HEK293T (cell line): ENCODE data around the gene DLX6.

ENCODE experiments used
- ARNT ChIP-seq: fragments of 450-650 bp; IDR thresholded peaks from 2 replicates; pipeline ENCODE4 v1.6.1; 2017; ENCODE audit warnings: mild to moderate bottlenecking
- BHLHE40 ChIP-seq: fragments of 450-650 bp; IDR thresholded peaks from 2 replicates; pipeline ENCODE4 v1.6.1; 2016; ENCODE audit warnings: mild to moderate bottlenecking, moderate library complexity, borderline replicate concordance
- FOXA1 ChIP-seq: fragments of 450-650 bp; IDR thresholded peaks from 2 replicates; pipeline ENCODE4 v1.6.1; 2016; ENCODE audit warnings: mild to moderate bottlenecking
- FOXM1 ChIP-seq: fragments of 450-650 bp; IDR thresholded peaks from 2 replicates; pipeline ENCODE4 v1.6.1; 2017; ENCODE audit warnings: mild to moderate bottlenecking, borderline replicate concordance
- NFRKB ChIP-seq: fragments of 450-650 bp; IDR thresholded peaks from 2 replicates; pipeline ENCODE4 v1.6.1; 2016; ENCODE audit warnings: mild to moderate bottlenecking, moderate library complexity
- SP1 ChIP-seq: fragments of 450-650 bp; IDR thresholded peaks from 2 replicates; pipeline ENCODE4 v1.6.1; 2017
- TARDBP ChIP-seq: fragments of 450-650 bp; IDR thresholded peaks from 2 replicates; pipeline ENCODE4 v1.6.1; 2016
- ZNF384 ChIP-seq: fragments of 450-650 bp; IDR thresholded peaks from 2 replicates; pipeline ENCODE4 v1.6.1; 2016

DNA sequence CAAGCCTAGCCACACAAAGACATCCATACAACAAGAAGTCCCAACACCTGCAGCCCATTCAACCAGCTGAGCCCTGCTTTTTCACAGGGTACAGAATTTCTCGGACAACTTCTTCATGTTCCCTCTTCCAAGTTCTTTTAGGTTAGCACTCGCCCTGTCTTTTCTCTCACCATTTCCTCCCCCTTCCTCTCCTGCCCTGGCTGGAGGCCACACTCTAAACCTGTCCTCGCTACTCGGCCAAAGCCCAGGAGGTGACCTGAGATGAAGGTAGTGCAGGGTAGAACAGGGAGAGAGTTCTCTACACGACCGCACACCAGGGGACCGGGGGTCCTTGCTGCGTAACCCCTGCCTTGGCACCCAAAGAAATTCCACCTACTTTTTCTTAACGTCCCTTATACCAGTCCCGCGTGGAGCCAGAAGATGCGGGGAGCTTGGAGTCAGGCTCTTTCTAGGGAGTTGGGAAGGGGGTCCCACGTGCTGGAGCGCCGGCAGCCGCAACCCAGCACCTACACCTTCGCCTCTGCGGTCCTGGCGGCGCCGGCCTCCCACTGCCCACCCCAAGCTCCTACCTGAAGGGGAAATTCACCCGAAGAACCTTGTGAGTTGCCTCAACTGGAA is 16.0 kb upstream of the DLX6 start:
- no peak for TF ChIP-seq BHLHE40
- no peak for TF ChIP-seq NFRKB
- TF ChIP-seq TARDBP: no peak
- TF ChIP-seq ZNF384: no peak
- no peak for TF ChIP-seq FOXA1
- TF ChIP-seq FOXM1: no peak
- TF ChIP-seq SP1: no peak
- TF ChIP-seq ARNT: no peak
